NCI-H226 (cell line): ENCODE data around the gene BOLA3.
"Not testable (repeated sequence)": the region's sequence is repeated elsewhere in the genome, so short reads cannot be mapped to it uniquely, and the experiment has no call there.

Experiments used
- DNase-seq: peaks from one replicate; pipeline ENCODE4 v3.0.0-alpha.2; 2015

The BOLA3 gene

GRCh38 chr2:74148457-74149246 is 940 bp upstream of the BOLA3 start:
- DNase-seq, result no peak

DNA sequence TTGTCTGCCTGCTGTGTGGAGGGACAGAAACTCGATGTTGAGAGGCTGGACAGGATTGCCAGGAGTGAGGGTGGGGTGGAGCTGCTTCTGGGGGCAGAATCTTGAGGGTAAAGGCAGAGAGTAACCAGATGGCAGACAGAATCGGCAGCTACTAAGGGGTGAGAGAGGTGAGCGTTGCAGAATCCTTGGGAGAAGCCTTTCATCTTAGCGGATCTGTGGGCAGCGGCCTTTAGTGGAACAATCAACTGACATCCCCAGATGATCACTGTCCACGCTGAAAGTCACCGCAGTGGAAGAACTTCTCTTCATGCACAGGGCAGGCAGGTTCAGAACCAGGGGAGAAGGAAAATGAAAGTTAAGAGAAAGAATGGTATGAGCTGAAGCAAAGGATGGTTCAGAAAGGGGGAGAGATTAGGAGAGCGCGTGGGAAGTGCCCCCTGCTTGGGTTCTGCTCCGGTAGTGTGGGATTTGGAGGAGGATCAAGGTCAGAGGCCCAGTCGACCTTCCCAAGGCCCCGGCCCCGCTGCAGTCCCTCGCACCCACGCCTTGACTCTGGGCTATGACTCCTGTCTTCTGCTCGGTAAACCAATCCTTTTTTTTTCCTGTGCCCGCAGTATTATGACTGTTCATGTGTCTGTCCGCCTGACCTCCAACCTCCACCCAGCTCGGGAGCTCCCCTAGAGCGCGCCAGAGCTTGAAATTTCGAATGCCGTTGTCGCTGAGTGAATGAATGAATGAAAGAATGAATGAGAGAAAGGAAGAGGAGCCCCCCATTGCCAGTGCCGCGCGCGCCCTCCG is 584 bp downstream of the BOLA3 start:
- DNase-seq, result no peak

GRCh38 chr2:74142340-74142739 is 5.4 kb downstream of the BOLA3 start:
- no peak for DNase-seq

- no peak for DNase-seq
Observed at GRCh38 chr2:74138600-74139323, 8.9 kb downstream of the BOLA3 start.

DNA sequence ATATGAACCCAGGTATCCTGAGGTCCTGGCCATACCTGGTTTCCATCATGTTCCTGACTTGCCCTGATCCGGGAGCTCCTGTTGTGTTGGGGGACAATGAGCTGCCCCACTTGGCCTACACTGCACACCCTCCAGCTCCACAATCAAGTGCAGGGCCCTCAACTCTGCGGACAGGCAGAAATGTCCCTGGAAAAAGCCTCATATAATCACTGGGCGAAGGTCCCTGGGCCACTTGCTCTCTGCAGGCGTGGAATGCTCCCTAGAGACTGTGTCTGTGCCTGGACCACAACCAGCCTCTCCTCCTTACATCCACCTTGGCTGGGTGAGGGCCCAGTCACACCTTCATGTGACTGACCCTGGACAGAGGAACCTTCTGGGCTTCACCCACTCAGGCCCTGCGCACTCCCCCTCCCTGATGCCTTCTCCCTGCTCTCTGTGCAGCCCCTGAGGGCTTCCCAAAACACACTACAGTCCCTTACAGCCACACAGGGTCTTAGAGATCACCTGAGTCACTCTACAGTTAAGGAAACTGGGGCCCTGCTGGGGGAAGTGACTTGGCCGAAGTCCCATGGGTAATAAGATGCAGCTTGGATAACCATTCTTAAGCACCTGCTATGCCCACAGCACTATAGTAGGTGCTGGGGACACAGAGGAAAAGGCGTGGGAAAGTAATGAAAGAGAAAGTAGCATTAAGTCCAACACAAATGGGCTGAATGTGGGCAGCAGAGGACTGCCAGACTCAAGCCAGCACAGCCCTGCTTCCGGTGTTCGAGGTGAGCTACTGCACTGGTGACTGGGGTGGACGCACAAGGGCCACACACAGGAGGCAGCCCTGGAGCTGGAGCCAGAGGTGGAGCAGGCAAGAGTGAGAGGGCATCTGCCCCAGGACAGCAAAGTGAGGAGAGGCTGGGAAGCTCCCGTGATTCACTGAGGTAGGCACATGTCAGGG is 9.8 kb downstream of the BOLA3 start:
- no peak for DNase-seq

GRCh38 chr2:74131901-74132300 is 15.8 kb downstream of the BOLA3 start:
- DNase-seq, result no peak

DNA sequence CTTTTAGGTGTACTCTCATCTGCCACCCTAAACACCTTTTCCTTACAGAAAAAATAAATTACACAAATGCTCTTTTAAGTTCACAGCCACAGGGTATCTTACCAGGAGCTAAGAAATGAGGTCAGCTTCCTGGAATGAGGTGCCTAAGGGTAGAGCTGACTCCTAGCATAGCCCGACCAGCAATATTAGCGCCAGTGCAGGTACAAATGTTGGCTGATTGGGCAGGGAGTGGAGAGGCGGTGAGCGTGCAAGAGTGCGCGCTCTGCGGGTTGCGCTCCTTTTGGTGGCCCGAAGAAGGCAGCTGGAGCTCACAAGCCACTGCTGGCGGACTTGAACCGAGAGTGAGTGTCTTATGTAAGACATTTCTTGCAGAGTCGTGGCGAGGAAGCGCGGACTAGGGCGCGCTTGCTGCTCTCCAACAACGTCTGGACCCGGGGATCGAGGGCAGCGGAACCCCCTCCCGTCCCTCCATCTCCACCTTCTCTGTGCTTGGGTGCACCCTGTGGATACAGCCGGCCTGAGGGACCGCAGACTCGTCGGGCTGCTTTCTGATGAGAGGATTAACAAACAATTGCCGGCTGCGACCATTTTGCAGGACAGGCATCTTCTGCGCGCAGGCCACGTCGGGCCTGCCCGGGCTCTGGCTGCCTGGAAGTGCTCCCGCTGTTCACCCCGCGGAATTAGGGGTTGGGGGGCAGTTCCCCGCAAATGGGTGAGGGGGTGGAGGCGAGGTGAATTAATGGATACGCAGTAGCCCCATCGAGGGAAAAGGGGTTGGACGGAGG is 17.3 kb downstream of the BOLA3 start:
- DNase-seq, result peak; percentile 52

- no peak for DNase-seq
Observed at GRCh38 chr2:74128206-74128605, 19.5 kb downstream of the BOLA3 start.

- DNase-seq, result not testable (repeated sequence)
Observed at GRCh38 chr2:74123955-74124354, 23.8 kb downstream of the BOLA3 start.

DNA sequence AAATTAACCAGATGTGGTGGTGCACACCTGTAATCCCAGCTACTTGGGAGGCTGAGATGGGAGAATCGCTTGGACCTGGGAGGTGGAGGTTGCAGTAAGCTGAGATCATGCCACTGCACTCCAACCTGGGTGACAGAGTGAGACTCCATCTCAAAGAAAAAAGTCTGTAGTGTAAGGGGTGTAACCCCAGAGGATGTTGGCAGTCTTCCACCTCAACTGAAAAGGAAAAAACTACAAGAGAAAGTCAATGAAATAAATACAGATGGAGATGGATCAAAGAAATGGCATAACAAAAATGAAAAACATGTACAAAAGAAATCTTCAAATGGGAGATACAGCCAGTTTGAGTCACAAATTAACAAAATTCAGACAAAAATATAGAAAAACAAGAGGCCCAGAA is 25.9 kb downstream of the BOLA3 start:
- not testable (repeated sequence) for DNase-seq

- peak; percentile 86 for DNase-seq
Observed at GRCh38 chr2:74119912-74120825, 27.5 kb downstream of the BOLA3 start.

GRCh38 chr2:74119339-74119738 is 28.4 kb downstream of the BOLA3 start:
- DNase-seq, result no peak

DNA sequence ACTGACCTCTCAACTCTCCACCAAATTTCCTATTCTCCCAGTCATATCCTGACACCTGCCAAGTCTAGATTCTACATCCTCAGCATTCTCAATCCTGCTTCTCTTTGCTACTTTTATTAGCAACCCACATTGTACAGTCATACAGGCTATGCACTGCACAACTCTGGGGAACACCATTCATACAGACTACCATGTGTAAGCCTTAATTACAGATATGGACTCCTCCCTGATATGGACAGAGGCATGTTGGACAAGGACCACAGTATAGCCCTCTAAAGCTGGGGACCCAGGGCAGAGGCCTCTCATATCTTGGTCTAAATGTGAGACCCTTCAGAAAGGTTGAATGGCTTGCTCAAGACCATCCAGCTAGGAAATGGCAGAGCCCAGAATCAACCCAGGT is 36.3 kb downstream of the BOLA3 start:
- no peak for DNase-seq

- DNase-seq, result no peak
Observed at GRCh38 chr2:74110537-74110936, 37.2 kb downstream of the BOLA3 start.

GRCh38 chr2:74109551-74109950 is 38.2 kb downstream of the BOLA3 start:
- DNase-seq, result no peak

- no peak for DNase-seq
Observed at GRCh38 chr2:74107071-74107470, 40.6 kb downstream of the BOLA3 start.

GRCh38 chr2:74105413-74105812 is 42.3 kb downstream of the BOLA3 start:
- DNase-seq, result no peak

- no peak for DNase-seq
Observed at GRCh38 chr2:74104839-74105238, 42.9 kb downstream of the BOLA3 start.

GRCh38 chr2:74103763-74104162 is 43.9 kb downstream of the BOLA3 start:
- DNase-seq, result no peak

GRCh38 chr2:74102516-74102915 is 45.2 kb downstream of the BOLA3 start:
- DNase-seq, result no peak
